Glutamatergic neuron (in vitro differentiated cells): ENCODE results near the gene FGD4. TPM values are rescaled to one million over a fixed set of nuclear protein-coding genes. Genes with fewer than 3 reads are reported as not detected.

Experiments used
- DNase-seq: peaks from one replicate; pipeline ENCODE4 v3.0.0; 2022
- H3K27ac Mint-ChIP-seq: one replicate; pipeline ENCODE4 v1.8.0; 2020; ENCODE audit warnings: mild to moderate bottlenecking, mixed read lengths, inconsistent platforms; ENCODE audit not compliant: unreplicated experiment
- H3K27me3 Mint-ChIP-seq: one replicate; pipeline ENCODE4 v1.8.0; 2020; ENCODE audit warnings: mild to moderate bottlenecking, moderate library complexity, mixed read lengths, inconsistent platforms; ENCODE audit not compliant: unreplicated experiment
- H3K36me3 Mint-ChIP-seq: one replicate; pipeline ENCODE4 v1.8.0; 2020; ENCODE audit warnings: mild to moderate bottlenecking, mixed read lengths, inconsistent platforms; ENCODE audit not compliant: unreplicated experiment
- H3K4me1 Mint-ChIP-seq: one replicate; pipeline ENCODE4 v1.8.0; 2020; ENCODE audit warnings: mild to moderate bottlenecking, low read depth, mixed read lengths, inconsistent platforms; ENCODE audit not compliant: unreplicated experiment
- H3K4me3 Mint-ChIP-seq: one replicate; pipeline ENCODE4 v1.8.0; 2020; ENCODE audit warnings: mild to moderate bottlenecking, mixed read lengths, inconsistent platforms; ENCODE audit not compliant: unreplicated experiment
- H3K9me3 Mint-ChIP-seq: one replicate; pipeline ENCODE4 v1.8.0; 2020; ENCODE audit warnings: mild to moderate bottlenecking, moderate library complexity, mixed read lengths, inconsistent platforms; ENCODE audit not compliant: unreplicated experiment
- CTCF ChIP-seq: fragments of 200-600 bp; sonication (generic); IDR thresholded peaks from one replicate; pipeline ENCODE4 v1.5.0; 2021; ENCODE audit not compliant: partially characterized antibody, unreplicated experiment
- total RNA-seq: library from RNA; stranded (reverse); fragmentation: NEBNext Ultra II Directional; extraction: Animal tissue kit (Norgen Biotek cat#: 25700); gene quantifications from one replicate; pipeline ENCODE4 v1.2.1, GENCODE V29; 2021; ENCODE audit not compliant: unreplicated experiment

The FGD4 gene
- total RNA-seq, 1 donor from 2014 or later = 105 TPM

- no peaks in the 10 kb centered on the region for H3K36me3 Mint-ChIP-seq
- peaks cover 8% of the 10 kb centered on the region for H3K27me3 Mint-ChIP-seq
- no peak for TF ChIP-seq CTCF
- peak overlapping the region; percentile 95 for H3K4me3 Mint-ChIP-seq
- peak overlapping the region; percentile 98 for H3K27ac Mint-ChIP-seq
- DNase-seq = peak; percentile 71
- H3K9me3 Mint-ChIP-seq = peaks cover 6% of the 10 kb centered on the region
- peaks cover 28% of the 10 kb centered on the region for H3K4me1 Mint-ChIP-seq
Observed at GRCh38 chr12:32501835-32502333, 102.5 kb downstream of the FGD4 start.

- no peak for TF ChIP-seq CTCF
- peak overlapping the region; percentile 98 for H3K27ac Mint-ChIP-seq
- peak overlapping the region; percentile 95 for H3K4me3 Mint-ChIP-seq
- H3K4me1 Mint-ChIP-seq = peaks cover 36% of the 10 kb centered on the region
- no peak for DNase-seq
- no peaks in the 10 kb centered on the region for H3K36me3 Mint-ChIP-seq
- H3K9me3 Mint-ChIP-seq = peaks cover 6% of the 10 kb centered on the region
- peaks cover 8% of the 10 kb centered on the region for H3K27me3 Mint-ChIP-seq
Observed at GRCh38 chr12:32502693-32503502, 103.5 kb downstream of the FGD4 start.

- Mint-ChIP-seq H3K4me3 (peak overlapping the region; percentile 95), H3K9me3 (peaks cover 6% of the 10 kb centered on the region), H3K27me3 (peaks cover 8% of the 10 kb centered on the region), H3K4me1 (peaks cover 41% of the 10 kb centered on the region), H3K36me3 (no peaks in the 10 kb centered on the region), H3K27ac (peak overlapping the region; percentile 98)
- DNase-seq = no peak
- no peak for TF ChIP-seq CTCF
Observed at GRCh38 chr12:32503730-32504129, 104.4 kb downstream of the FGD4 start.

GRCh38 chr12:32504591-32504990, 105.2 kb downstream of the FGD4 start:
- Mint-ChIP-seq H3K4me3 (peak overlapping the region; percentile 95), H3K4me1 (peaks cover 46% of the 10 kb centered on the region), H3K36me3 (no peaks in the 10 kb centered on the region), H3K27me3 (peaks cover 8% of the 10 kb centered on the region), H3K9me3 (peaks cover 6% of the 10 kb centered on the region), H3K27ac (peak overlapping the region; percentile 73)
- TF ChIP-seq CTCF = no peak
- no peak for DNase-seq
